Activated CD4-positive, CD25-positive, alpha-beta regulatory T cell treated with anti-CD3 and anti-CD28 coated beads, Interleukin-2, amount 50 U/mL, for 24 hours (primary cell): Measurements from ENCODE around the gene LAG3.

Experiments
- ATAC-seq, 2 donors: fragments of 150-1000 bp; cut with Tn5 transposase; one replicate each; pipeline ENCODE4 v1.10.0; 2021; ENCODE audit warnings: mild to moderate bottlenecking in 1 of 2, moderate library complexity in 1 of 2

Gene LAG3

DNA sequence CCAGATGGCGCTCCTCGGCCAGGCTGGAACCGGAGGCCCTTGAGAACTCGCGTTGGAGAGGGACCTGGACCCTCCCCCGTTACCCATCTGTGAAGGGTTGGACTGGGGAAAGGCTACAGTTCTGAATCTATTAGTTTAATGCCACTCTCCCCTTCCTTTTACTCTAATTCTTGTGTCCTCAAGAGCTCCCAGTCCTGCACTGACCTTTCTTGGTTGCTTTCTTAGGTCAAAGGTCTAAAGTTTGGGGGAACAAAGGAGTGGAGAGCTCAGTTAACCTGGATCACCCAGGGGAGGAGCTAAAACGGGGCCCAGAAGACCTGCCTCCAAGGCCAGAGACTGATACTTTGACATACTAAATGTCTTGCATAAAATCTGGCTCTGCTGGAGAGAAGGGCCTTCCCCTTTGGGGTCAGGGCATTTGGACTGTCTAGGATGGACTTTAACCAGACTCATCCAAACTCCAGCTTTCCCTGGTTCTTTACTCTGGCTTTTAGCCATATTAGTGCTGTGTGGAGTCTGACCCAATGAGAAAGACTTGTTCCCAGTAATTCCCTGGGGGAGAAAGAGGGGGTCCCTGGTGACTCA lies 18.5 kb upstream of the LAG3 start:
- no peak for ATAC-seq

DNA sequence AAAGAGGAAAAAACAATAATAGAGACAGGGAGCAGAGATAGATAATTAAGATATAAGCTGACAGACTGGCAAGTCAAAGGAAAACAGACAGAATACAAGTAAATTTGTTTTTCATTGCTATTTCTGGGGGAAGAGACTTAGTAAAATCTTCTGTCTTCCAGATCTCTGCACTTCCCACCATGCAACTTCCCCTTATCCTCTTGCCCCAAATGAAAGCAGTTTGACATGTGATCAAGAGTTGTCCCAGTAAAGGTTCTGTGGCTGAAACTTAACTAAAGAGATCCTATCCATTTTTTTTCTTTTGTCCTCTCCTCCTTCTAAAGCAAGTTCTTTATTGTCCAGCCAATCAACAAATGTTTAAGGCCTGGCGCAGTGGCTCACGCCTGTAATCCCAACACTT lies 17.9 kb upstream of the LAG3 start:
- ATAC-seq: no peak

GRCh38 chr12:6757028-6757690 lies 15.2 kb upstream of the LAG3 start:
- ATAC-seq: no peak

DNA sequence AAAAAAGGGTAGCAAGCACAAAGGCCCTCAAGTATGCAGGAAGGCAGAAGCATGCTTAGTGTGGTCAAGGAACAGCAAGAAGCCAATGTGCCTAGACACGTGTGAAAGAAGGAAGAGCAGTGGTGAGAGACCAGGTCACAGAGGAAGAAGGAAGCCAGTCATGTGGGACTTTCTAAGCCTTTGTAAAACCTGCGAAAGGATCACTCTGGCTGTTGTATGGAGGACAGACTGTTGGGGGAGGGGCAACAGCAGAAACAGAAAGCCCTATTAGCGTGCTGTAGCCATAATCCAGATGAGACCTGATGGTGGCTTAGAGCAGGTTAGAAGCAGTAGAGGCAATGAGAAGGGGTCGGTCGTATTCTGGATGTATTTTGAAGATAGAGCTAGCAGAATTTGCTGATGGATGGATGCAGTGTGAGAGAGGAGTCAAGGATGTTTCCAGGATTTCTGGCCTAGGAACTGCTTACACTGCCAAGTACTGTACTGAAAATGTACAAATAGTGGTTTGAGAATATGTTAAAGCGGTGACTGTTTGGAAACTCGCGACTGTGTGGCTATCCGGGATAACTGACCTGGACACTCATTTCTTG lies 13.7 kb upstream of the LAG3 start:
- no peak for ATAC-seq

DNA sequence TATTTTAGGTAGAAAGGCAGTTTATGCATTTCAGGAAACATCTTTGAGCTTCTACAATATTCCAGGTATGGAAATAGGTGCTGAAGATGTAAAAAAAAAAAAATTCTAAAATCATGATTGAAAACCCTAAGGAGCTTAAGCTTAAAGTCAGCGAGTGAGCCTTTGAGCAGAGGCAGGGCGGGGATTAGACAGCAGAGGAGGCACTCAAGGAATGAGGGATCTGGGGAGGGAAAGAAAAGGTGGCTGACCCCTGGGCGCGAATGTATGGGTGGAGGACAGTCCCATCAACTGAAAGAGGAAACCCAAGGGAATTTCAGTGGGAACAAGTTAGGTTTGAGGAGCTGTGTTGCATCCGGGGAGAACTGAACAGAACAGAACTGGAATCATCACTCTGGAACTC lies 12.6 kb upstream of the LAG3 start:
- ATAC-seq: no peak

GRCh38 chr12:6763380-6763779 lies 8.9 kb upstream of the LAG3 start:
- no peak for ATAC-seq

- peak; percentile 73 to 82 for ATAC-seq
Measured at GRCh38 chr12:6764011-6764828, 8.1 kb upstream of the LAG3 start.

- no peak for ATAC-seq
Measured at GRCh38 chr12:6765048-6765633, 7.2 kb upstream of the LAG3 start.

DNA sequence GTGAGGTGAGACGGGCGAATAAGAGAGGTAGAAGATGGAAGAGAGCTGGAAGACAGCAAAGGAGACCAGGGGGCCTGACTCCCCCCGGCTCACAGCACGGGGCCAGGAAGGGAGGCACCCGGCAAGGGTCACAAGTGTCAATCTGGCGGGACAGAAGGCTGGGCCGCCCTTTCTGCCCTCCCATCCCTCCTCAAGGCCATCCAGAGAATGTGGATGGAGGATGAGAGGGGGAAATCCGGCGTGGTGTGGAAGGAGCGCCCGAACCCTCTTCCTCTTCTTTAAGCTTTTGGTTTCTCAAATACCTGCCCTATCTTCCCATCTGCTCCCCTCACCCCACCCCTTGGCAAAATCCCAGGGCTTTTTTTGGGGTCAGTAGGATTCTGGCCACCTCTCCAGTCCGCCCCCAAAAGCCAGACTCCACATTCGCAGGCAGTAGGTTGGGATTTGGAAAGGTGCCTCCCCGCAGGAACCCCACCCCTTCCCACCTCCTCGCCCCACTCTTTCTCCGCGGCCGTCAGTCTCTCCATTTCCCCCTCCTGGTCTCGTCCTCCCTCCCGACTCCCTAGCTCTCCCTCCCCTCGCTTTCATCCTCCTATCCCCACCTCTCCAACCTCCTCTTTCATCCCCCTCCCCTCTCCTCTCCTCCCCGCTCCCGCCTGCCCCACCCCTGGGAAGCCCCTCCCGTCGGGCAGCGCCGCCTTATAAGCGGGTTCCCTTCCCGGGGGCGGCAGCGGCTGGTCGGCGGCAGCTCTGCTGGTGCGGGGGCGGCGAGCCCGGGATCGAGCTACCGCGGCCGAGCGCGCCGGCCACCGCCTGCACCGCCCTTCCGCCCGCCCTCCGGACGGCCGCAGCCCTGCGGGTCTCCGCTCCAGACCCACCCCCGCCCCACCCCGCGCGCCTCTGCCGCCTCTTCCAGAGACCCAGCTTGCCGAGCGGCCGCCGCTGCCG lies 6.4 kb upstream of the LAG3 start, which contains the start of gene PTMS:
TSS of gene PTMS (plus strand) at position 730 of the 948 bp plus-strand sequence. CDS start 343 bp downstream, outside the sequence.
- peak; percentile 3 to 7 for ATAC-seq

- ATAC-seq: peak; percentile 74 to 75
Measured at GRCh38 chr12:6766651-6767349, 5.5 kb upstream of the LAG3 start.

GRCh38 chr12:6767353-6768319 lies 4.7 kb upstream of the LAG3 start:
- no peak for ATAC-seq

DNA sequence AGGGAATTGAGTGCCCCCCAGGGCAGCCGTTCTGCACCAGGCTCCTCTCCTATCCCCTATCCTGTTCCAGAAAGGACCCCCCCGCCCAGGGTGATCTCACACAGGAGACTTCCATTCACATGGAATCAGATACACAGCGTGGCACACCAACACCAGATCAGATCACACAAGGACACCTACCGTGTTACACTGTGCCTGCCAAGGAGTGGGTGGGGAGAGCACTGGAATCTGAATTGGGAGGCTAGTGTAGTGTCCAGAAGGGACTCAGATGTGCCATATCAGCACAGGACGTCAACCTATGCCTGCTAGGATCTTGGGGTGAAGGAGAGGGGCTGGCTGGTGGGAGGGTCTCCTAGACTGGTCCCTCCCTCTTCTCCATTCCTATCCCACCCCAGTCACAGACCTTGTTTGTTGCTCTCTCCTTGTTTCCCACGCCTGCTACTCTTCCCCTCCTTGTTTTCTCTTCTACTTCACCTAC lies 3.8 kb upstream of the LAG3 start:
- no peak for ATAC-seq

DNA sequence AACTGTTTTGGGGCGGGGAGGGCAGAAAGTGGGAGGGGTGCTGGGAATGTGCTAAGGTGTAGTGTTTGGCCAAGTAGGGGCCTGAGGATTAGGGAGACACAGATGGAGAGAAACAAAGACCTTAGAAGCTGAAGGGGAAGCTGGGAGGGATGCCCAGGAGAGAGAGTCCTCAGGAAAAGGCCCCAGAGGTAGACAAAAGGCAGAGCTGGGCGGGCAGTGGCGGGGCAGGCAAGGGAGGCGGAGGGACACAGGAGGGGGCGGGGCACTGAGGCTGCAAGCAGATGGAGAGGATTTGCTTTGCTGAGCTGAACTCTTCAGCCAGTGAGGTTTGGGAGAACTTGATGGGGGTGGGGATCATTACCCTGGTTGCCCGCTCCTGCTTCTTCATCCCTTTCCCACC lies 3.3 kb upstream of the LAG3 start:
- ATAC-seq: no peak

- ATAC-seq: no peak
Measured at GRCh38 chr12:6769666-6770065, 2.7 kb upstream of the LAG3 start.

DNA sequence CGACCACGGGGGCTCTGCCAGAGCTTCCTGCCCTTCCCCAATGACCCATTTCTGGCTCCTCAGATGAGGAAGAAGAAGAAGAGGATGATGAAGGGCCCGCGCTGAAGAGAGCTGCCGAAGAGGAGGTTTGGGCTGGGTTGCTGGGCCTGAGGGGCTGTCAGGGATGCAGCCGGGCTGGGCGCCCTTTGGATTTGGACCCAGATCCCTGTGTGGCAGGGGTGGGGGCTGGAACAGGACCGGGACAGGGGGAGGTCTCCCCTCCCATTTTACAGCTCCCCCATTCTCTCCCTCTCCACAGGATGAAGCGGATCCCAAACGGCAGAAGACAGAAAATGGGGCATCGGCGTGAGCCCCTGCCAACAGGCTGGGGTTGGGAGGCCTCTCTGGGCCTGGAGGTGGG lies 2.2 kb upstream of the LAG3 start:
- no peak for ATAC-seq

GRCh38 chr12:6770600-6770999 lies 1.7 kb upstream of the LAG3 start:
- ATAC-seq: no peak

GRCh38 chr12:6771091-6771495 lies 1.2 kb upstream of the LAG3 start:
- ATAC-seq: no peak

GRCh38 chr12:6771509-6772330 lies 600 bp upstream of the LAG3 start:
- ATAC-seq: no peak
